NCI-H82 treated with DMSO at 0.1 percent for 48 hours (cell line): ENCODE measurements around the gene POLA2.
"Not testable (repeated sequence)": the region's sequence is repeated elsewhere in the genome, so short reads cannot be mapped to it uniquely, and the experiment has no call there.

Experiments
- DNase-seq: peaks from one replicate; lab custom pipeline; 2025; ENCODE audit not compliant: unreplicated experiment; lab: John Stamatoyannopoulos, UW

Gene POLA2, protein sequence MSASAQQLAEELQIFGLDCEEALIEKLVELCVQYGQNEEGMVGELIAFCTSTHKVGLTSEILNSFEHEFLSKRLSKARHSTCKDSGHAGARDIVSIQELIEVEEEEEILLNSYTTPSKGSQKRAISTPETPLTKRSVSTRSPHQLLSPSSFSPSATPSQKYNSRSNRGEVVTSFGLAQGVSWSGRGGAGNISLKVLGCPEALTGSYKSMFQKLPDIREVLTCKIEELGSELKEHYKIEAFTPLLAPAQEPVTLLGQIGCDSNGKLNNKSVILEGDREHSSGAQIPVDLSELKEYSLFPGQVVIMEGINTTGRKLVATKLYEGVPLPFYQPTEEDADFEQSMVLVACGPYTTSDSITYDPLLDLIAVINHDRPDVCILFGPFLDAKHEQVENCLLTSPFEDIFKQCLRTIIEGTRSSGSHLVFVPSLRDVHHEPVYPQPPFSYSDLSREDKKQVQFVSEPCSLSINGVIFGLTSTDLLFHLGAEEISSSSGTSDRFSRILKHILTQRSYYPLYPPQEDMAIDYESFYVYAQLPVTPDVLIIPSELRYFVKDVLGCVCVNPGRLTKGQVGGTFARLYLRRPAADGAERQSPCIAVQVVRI

DNA sequence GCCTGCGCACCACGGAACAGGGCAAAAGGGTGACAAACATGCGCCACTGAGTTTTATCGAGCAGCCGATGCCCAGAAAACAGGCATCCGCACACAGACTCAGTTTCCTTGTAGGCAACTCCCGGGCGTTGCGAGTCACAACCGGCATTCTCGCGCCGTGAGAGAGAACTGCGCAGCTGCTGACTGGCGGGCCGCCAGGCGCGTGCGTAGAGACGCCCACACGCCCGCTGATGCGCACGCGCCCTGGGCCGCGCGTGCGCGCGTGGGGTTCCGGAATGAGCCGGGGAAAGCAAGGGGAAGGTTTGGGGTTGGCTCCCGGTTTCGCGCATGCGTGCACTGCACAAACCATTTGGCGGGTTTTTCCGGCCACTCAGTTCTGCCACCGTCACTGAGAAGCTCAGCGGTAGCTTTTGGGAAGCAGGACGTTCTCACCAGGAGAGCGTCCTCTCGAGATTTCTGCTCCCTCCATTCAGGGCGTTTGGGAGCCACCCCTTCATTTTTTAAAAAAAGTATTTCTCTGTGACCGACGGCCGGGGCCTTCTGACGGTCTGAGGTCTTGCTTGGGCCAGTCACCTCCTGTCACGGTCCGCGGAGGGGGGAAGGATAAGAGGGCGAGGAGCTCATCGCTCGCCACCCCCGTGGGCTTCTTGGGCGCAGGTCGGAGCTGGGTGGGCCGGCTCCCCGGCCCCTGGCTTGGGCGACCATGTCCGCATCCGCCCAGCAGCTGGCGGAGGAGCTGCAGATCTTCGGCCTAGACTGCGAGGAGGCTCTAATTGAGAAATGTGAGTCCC lies at the start of gene POLA2:
POLA2 (plus strand) TSS at position 372 of the 790 bp plus-strand sequence; CDS start at position 703, 331 bp downstream.
- peak; percentile 76 for DNase-seq

DNA sequence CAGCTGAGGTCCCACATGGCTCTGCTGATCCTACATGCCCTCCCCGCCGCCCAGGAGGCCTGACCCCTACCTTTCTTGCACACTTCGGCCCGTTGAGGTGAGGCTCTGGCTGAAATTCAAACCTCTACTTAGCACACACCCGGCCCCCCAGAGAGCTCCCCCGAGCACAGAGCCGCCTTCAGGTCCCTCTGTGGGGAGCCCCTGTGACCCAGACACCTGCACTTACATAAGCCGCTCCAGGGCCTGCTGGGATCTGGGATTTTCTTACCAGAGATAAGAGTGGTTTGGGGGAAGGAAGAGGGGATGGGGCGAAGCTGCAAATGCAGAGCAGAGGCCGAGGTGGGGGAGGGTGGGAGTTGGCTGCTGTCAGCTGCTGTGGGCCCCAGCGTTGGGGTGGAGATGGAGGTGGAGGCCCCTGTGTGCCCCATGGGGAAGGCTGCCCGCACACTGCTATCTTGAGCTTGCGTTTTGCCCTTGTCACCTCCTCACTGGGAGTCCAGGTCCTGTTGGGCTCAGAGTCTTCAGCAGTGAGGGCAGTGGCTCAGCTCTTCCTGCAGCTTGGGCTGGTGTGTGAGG lies 49.4 kb upstream of the POLA2 start:
- DNase-seq, result no peak

DNA sequence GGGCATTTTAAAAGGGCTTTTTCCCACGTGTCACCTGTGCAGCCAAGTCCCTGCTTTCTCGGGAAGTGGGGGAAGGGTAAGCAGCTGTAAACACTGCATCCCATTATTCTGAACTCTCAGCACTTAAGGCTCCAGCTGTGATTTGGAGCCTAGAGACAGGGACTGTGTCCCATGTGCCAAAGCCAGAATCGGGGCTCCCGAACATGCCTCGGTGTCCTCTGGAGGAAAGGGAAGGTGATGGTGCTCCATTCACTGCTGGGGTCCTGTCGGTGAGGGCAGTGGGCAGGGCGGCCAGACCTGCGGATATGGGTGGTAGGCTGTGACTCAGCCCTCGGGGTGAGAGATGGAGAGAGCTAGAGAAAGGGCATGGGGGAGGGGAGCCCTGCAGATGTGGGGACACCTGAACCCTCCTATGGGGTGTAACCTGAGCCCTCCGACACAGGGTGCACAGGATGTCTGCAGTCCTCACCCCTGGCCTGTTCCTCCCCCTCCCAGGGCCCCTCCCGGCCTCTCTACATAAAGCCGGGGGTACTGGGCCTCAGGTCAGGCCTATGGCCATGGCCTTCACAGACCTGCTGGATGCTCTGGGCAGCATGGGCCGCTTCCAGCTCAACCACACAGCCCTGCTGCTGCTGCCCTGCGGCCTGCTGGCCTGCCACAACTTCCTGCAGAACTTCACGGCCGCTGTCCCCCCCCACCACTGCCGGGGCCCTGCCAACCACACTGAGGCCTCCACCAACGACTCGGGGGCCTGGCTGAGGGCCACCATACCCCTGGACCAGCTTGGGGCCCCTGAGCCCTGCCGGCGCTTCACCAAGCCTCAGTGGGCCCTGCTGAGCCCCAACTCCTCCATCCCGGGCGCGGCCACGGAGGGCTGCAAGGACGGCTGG lies 48.2 kb upstream of the POLA2 start:
- no peak for DNase-seq

DNA sequence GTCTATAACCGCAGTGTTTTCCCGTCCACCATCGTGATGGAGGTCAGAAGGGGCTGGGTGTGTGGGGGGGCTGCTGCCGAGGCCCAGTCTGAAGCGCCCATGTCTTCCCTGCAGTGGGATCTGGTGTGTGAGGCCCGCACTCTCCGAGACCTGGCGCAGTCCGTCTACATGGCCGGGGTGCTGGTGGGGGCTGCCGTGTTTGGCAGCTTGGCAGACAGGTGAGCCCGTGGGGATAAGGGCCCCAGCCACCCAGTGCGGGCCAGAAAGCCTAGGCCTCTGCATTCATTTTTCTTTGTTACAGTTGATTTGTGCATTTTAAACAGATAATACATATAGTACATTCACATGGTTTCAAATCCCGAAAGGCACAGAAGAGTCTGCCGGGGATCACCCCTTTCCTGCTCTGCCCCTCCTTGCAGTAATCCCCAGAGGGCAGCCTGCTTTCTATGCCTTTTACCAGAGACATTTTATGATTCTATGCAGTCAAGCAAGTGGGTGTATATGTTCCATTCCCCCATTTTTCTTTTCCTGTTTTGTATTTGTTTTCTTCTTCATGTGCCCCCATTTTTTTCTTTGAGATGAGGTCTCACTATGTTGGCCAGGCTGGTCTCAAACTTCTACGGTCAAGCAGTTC lies 47.4 kb upstream of the POLA2 start:
- DNase-seq, result no peak

DNA sequence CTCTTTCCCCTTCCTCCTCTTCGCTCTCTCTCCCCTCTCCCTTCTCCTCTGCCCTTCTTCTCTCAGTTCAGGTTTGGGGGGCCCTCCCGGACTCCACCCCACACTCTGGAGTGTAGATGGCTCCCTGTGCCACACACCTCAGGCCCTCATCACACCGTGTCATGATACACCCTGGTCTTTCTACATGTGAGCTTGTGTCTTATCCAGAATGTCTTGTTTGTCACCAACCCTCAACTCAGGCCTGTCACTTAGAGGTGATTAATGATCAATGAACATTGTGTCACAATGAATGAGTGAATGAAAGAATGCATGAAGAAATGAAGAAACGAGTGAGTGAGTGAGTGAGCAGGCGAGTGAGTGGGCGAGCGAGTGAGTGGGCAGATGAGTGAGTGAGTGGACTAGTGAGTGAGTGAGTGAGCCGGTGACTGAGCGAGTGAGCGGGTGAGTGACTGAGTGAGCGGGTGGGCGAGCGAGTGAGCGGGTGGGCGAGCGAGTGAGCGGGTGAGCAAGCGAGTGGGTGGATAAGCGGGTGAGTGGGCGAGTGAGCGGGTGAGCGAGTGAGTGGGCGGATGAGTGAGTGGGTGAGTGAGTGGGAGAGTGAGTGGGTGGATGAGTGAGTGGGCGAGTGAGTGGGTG lies 46.2 kb upstream of the POLA2 start:
- no peak for DNase-seq

DNA sequence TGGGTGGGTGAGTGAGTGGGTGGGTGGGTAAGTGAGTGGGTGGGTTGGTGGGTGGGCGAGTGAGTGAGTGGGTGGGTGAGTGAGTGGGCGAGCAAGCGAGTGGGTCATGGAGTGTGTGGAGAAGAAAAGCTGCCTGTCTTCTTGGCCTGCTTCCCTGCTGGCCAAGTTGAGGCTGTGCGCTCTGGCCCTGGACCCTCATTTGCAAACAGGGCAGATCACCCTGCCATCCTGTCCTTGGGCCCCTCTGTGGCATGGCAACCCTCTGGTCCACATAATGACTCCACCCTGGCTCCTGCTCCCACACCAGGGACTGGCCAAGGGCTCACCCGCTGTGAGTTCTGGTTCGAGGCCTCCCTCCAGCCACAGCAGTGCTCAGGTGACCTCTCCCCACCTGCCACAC lies 44.9 kb upstream of the POLA2 start:
- DNase-seq, result no peak

DNA sequence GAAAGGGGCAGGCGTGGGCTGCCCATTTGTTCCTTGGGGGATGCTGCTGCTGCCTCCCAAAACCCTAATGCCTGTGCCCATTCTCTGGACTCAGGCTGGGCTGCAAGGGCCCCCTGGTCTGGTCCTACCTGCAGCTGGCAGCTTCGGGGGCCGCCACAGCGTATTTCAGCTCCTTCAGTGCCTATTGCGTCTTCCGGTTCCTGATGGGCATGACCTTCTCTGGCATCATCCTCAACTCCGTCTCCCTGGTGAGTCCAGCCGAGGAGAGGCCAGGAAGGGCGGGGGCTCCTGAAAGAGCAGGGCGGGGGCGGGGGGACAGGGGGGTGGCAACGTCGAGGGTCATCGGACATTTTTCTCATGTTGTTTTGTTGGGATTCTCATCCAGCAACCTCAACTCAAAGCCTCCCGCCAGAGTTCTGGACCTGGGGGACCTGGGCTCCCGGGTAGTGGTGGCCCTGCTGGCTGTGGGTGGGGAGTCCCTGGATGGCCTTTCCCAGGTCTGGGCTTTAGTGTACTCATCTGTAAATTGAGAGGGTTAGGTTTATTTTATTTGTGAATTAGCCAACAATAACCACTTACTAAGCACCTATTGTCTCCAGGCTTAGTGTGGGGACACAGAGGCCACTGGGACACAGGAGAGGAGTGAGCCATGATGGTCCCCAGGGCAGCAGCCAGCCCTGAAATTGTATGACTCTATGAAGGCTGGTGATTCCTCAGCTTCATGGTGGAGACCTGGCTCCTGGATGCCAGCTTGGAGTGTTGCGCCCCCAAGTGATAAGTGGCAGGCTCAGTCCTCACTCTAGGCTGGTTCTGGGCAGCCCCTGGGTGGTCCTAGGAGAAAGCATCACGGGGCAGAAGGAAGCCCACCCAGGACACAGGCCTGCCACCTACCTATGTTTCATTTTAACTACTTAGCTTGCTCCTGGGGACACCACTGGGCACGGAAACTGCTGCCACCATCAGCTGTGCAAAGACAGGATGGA lies 44.0 kb upstream of the POLA2 start:
- DNase-seq, result no peak

DNA sequence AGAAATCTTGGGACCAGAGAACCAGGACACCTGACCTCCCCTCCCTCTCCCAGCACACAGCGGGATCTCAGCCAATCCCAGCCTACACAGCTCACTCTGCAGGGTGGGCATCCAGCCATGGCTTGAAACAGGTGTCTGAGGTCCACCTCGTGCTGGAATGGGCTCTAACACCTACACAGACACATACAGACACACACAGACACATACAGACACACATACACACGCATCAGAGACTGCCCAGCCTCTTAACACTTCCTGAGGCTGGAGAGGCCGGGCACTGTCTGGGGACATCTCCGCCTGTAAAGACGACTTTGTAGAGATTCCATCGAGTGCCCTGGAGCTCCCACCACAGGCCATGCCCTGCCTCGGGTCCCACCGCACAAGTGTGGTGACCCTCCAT lies 43.3 kb upstream of the POLA2 start:
- no peak for DNase-seq

DNA sequence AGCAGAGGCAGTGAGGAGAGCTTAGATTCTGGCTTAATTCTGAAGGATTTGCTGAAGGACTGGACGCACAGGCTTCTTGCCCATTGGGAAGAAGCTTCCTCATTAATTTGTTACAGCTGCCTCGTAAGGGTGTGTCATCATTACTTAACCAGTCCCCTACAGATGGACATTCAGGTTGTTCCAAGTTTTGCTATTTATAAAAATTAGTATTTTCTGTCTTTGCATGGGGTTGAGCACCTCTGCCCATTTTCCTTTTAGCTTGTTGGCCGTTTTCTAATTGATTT lies 41.9 kb upstream of the POLA2 start:
- DNase-seq, result no peak

DNA sequence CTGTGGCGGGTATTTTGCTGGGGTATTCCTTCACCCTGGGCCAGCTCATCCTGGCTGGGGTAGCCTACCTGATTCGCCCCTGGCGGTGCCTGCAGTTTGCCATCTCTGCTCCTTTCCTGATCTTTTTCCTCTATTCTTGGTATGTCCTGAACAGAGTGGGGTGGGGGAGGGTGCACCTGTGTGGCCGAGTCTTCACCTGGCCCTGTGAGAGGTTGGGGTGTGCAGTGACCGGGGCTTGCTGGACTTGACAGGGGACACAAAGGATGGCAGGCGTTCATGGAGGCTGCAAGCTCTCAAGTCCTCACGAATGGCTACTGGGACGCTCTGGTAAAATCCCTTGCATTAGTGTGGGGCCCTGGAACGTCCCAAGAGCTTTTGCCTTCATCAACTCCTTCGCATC lies 40.7 kb upstream of the POLA2 start:
- no peak for DNase-seq

DNA sequence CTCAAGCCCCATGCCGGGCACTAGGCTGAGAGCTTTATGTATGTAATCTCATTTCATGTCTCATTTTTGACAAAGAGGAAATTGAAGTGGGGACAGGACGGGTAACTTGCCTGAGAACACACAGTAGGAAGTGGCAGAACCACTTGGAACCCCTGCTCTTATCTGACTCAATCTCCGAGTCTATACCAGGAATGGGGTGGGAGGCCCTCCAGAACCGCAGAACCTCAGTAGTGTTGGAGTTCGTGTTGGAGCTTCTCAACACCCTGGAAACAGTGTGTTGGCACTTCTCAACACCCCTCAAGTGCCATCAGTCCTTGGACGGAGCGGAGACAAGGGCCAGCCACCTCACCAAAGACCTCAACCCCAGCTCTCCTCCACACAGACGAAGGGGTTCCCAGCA lies 38.8 kb upstream of the POLA2 start:
- no peak for DNase-seq

DNA sequence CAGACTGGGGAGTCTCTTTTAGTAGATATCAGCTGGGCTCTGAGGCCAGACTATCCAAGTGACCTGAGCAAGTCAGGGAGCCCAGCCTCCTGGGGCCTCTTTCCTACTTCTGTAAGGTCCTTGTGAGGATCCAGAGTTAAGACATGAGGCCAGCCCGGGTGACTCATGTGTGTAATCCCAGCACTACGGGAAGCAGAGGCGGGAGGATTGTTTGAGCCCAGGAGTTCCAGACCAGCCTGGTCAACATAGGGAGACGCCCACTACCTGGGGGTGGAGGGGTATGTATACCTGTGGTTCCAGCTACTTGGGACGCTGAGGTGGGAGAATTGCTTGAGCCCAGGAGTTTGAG lies 36.9 kb upstream of the POLA2 start:
- no peak for DNase-seq

DNA sequence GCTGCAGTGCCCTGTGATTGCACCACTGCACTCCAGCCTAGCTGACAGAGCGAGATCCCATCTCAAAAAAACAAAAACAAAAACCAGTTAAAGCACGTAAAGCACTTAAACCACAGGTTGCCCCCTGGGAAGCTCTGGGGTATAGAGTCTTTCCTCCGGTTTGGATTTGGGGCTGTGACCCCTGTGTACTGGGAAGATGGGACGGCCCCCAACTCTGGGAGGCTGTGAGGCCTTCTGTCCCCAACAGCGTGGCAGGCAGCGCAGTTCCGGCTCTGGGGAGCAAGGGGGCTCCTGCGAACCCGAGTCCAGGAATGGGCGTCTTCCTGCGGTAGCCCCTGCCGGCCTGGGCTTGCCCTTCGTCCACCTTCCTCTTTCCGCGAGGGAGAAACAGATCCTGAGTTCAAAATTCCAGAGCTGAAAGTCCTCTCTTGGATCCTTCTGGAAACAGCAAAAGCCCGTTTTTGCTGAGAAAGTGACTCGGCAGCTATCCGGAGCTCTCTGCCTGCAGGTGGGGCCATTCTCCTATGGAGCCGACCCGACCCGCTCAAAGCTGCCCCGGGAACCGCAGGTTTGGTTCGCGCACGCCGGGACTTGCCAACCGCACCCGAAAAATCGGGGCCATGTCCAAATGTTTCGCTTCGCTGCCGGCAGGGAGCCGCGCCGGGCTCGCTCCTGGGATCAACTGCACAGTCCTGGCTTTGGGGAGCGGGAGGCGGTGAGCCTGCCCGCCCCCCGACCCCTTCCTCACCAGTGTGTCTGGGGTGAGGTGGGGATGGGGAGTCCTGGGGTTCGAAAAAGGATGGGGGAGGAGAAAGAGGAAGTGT lies 36.3 kb upstream of the POLA2 start:
- DNase-seq, result no peak

DNA sequence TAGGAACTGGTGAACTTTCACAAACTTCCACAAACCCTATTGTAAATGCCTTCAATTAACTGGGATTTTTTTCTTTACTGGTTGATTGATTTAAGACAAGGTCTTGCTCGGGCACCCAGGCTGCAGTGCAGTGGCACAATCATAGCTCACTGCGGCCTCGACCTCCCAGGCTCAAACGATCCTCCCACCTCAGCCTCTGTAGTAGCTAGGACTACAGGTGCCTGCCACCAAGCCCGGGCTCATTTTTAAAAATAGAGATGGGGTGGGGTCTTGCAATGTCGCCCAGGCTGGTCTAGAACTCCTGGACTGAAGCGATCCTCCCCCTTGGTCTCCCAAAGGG lies 35.7 kb upstream of the POLA2 start:
- DNase-seq, result no peak

DNA sequence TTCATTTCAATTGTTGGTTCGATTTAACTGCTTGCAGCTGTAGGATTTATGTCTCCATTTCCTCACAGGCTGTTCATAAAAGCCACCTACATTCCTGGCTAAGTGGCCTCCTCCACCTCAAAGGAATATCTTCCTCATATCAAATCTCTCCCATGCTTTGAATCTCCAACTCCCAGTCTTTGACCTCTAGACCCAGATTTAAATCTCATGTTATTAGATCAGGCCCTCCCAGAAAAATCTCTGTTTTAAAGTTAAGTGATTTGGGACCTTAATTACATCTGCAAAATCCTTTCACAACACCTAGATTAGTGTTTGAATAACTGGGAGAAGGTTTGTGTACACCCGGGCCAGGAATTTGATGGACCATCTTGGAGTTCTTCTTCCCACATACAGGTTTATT lies 33.9 kb upstream of the POLA2 start:
- no peak for DNase-seq

DNA sequence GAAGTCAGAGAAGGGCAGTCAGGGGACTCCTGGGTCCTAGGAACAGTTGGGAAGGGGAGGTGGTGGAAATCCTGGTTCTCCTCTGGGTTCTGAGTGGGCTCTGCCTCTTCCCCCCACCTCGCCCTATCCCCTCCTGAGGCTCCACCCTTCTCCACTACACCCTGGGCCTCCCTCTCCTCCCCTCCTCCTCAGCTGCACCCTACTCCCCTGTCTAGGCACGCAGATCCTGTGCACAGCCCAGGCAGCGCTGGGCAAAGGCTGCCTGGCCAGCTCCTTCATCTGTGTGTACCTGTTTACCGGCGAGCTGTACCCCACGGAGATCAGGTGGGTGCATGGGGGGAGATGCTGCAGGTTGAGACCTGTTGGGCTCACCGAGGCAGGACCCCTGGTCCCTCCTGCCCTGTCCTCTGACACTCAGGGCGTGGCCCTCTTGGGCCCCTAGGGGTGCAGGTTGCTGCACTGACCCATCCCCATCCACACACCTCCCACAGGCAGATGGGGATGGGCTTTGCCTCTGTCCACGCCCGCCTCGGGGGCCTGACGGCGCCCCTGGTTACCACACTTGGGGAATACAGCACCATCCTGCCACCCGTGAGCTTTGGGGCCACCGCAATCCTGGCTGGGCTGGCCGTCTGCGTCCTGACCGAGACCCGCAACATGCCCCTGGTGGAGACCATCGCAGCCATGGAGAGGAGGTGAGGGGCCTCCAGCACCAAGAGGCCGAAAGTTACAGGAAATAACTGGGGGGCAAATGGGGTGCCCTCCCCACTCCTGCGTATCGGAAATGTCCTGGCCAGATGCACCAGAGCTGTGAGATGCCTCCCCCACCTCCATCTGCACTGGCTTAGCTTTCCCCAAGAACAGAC lies 25.3 kb upstream of the POLA2 start:
- no peak for DNase-seq

DNA sequence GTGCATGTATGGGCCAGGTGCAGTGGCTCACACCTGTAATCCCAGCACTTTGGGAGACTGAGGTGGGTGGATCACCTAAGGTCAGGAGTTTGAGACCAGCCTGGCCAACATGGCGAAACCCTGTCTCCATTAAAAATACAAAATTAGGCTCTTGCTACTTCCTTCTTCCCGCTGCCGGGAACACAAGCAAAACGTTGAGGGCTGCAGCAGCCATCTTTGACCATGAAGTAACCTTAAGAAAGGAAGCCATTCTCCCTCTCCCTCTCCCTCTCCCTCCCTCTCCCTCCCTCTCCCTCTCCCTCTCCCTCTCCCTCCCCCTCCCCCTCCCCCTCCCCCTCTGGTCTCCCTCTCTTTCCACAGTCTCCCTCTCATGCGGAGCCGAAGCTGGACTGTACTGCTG lies 23.5 kb upstream of the POLA2 start:
- not testable (repeated sequence) for DNase-seq
